Right lobe of liver (tissue), 6 donors: ENCODE data around the gene SLC25A13. TPM values are rescaled to one million over a fixed set of nuclear protein-coding genes. Genes with fewer than 3 reads are reported as not detected.
A peak's percentile ranks its signal among the peaks of the same experiment; 100 is the strongest.

Experiments used
- ATAC-seq, 4 donors: fragments of 200-7000 bp; cut with Tn5 transposase; one replicate each; pipeline ENCODE4 v1.9.1; 2020; ENCODE audit warnings: mild to moderate bottlenecking in 4 of 4, moderate library complexity in 4 of 4
- DNase-seq, 3 donors: peaks; one replicate each; pipeline ENCODE4 v3.0.0-alpha.2; 2020
- H3K27ac ChIP-seq, 3 donors: fragments of 200-600 bp; one replicate each; pipeline ENCODE4 v1.8.0; 2022
- H3K27me3 ChIP-seq, 2 donors: fragments of 200-600 bp; one replicate each; pipeline ENCODE4 v1.8.0; 2022
- H3K36me3 ChIP-seq, 4 donors: fragments of 200-600 bp; sonication (generic) in 1 of 4; one replicate each; pipeline versions ENCODE4 v1.5.1 to v1.8.0; 2017 to 2022; ENCODE audit warnings: control low read depth in 1 of 4
- H3K4me1 ChIP-seq, 4 donors: fragments of 200-600 bp; sonication (generic) in 1 of 4; one replicate each; pipeline versions ENCODE4 v1.5.1 to v1.8.0; 2017 to 2022; ENCODE audit warnings: control low read depth in 1 of 4
- H3K4me3 ChIP-seq, 3 donors: fragments of 200-600 bp; one replicate each; pipeline ENCODE4 v1.8.0; 2022
- H3K9me3 ChIP-seq, 4 donors: fragments of 200-600 bp; sonication (generic) in 1 of 4; one replicate each; pipeline versions ENCODE4 v1.5.1 to v1.8.0; 2017 to 2022; ENCODE audit warnings: control low read depth in 1 of 4
- POLR2A ChIP-seq: fragments of 450-650 bp; IDR thresholded peaks from one replicate; pipeline ENCODE4 v1.6.1; 2017; ENCODE audit warnings: antibody characterized with exemption, mild to moderate bottlenecking
- WGBS: methylation state at CpG from one replicate; pipeline ENCODE4 v1.1.6; 2018; ENCODE audit warnings: low coverage, low lambda C conversion rate; ENCODE audit not compliant: insufficient coverage; ENCODE audit errors: missing lambda C conversion rate; 5-methylcytosine and 5-hydroxymethylcytosine counted together
- intact Hi-C, 2 donors: fragments of 100-400 bp; cut with DNase I; formaldehyde crosslinking; loops; one replicate each; pipeline versions ENCODE4 v1.11.2 to v1.14.1; 2022
- total RNA-seq, 6 experiments: library from RNA; depleted of rRNA in 2 of 6; stranded (reverse); fragments of >200 nt in 2 of 6; fragmentation: NEBNext Ultra II Directional in 3 of 6; extraction: Animal tissue kit (Norgen Biotek cat#: 25700) in 3 of 6; gene quantifications; one replicate each; pipeline versions ENCODE4 v1.1.0 to v1.2.4, GENCODE V29; 2016 to 2023
- TF ChIP-seq, protein P1 (sequence below), 4 donors: fragments of 200-600 bp in 3 of 4; fragments of 450-650 bp in 1 of 4; IDR thresholded peaks; one replicate each; pipeline versions ENCODE4 v1.5.1 to v1.8.0; 2016 to 2022; ENCODE audit warnings: antibody characterized with exemption in 4 of 4, mild to moderate bottlenecking in 2 of 4
- donor health status: DM: no; HTN: yes; CAD: no.
- donor health status: DM: no; HTN: no; CAD: no.
- donor health status: DM: no; HTN: no; CAD: no.
- donor health status: DM: no; HTN: yes; CAD: no.
- donor health status: DM: no; HTN: yes; CAD: no.

SLC25A13 gene
- total RNA-seq, 6 experiments from 2014 or later = 54.5 to 110 (median 83.0) TPM

DNA sequence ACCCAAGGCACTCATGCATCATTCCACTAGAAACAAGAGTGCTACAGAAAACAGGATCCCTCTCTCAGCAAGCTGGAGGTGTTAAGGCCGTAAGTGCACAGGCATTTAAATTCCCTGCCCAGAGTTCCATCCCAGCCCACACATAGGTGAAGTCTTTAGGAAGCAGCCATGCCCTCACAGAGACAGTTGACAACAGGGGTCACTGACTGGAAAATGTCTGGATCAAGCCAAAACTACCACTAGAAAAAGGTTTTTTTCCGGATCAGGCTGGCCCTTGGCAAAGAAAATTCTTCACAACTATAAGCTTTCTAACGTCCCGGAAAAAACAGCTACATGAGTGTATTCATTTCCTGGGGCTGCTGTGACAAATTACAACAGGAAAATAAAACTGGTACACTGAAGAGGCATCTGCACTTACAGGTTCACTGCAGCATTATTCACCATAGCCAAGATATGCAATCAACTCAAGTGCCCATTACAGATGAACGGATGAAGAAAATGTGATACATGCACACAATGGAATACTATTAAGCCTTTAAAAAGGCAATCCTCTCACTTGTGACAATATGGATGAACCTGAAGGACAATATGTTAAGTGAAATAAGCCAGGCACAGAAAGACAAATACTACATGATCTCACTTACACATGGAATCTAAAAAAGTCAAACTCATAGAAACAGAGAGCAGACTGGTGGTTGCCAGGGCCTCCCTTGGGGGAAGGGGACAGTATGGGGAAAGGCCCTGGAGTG lies 52.5 kb downstream of the SLC25A13 start:
- peaks cover 0 to 39% (median 9%) of the 10 kb centered on the region in 4 donors for H3K4me1 ChIP-seq
- no peaks in the 10 kb centered on the region for H3K27me3 ChIP-seq
- H3K36me3 ChIP-seq = peaks cover 0 to 9% (median 0%) of the 10 kb centered on the region in 4 donors
- no peaks in the 10 kb centered on the region for H3K9me3 ChIP-seq
- H3K27ac ChIP-seq = no peak overlapping the region
- H3K4me3 ChIP-seq = no peak overlapping the region
- TF ChIP-seq, protein P1, sequence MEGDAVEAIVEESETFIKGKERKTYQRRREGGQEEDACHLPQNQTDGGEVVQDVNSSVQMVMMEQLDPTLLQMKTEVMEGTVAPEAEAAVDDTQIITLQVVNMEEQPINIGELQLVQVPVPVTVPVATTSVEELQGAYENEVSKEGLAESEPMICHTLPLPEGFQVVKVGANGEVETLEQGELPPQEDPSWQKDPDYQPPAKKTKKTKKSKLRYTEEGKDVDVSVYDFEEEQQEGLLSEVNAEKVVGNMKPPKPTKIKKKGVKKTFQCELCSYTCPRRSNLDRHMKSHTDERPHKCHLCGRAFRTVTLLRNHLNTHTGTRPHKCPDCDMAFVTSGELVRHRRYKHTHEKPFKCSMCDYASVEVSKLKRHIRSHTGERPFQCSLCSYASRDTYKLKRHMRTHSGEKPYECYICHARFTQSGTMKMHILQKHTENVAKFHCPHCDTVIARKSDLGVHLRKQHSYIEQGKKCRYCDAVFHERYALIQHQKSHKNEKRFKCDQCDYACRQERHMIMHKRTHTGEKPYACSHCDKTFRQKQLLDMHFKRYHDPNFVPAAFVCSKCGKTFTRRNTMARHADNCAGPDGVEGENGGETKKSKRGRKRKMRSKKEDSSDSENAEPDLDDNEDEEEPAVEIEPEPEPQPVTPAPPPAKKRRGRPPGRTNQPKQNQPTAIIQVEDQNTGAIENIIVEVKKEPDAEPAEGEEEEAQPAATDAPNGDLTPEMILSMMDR (IDR thresholded peaks at IDR 0.05) = no peak
- no peak for TF ChIP-seq POLR2A
- intact Hi-C loops = no loop called here
- WGBS = 82% methylated on average over 4 of the region's 5 CpGs
- ATAC-seq (no peak), DNase-seq (no peak)

DNA sequence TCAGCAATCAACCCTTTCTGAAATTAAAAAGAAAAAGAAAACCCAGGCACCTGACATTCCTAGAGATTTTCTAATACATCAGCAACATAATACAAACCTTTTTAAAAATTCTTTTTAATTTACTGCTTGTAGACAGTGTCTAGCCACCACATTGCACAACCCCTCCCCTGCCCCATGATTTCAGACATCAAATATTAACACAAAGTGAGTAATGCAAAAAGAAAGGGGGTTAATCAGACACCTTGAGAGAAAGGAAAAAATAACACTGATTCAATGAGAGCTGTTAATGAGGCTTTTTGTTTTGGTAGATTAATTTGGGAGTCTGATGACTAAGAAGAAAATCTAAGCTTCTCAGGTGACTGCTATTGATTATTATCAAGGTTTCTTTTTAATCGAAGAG lies 55.3 kb downstream of the SLC25A13 start:
- DNase-seq (no peak), ATAC-seq (peak in 3 of 4 donors; percentile 7 to 73 (median 23))
- Histone ChIP-seq H3K4me3 (no peak overlapping the region), H3K9me3 (no peaks in the 10 kb centered on the region), H3K27ac (peak overlapping the region in 1 of 3 donors; percentile 42), H3K27me3 (no peaks in the 10 kb centered on the region), H3K4me1 (peaks cover 0 to 42% (median 9%) of the 10 kb centered on the region in 4 donors), H3K36me3 (peaks cover 0 to 9% (median 0%) of the 10 kb centered on the region in 4 donors)
- 91% methylated on average over 1 of the region's 1 CpG for WGBS
- intact Hi-C loops = no loop called here
- TF ChIP-seq, protein P1 (IDR thresholded peaks at IDR 0.05) = no peak
- TF ChIP-seq POLR2A = no peak

DNA sequence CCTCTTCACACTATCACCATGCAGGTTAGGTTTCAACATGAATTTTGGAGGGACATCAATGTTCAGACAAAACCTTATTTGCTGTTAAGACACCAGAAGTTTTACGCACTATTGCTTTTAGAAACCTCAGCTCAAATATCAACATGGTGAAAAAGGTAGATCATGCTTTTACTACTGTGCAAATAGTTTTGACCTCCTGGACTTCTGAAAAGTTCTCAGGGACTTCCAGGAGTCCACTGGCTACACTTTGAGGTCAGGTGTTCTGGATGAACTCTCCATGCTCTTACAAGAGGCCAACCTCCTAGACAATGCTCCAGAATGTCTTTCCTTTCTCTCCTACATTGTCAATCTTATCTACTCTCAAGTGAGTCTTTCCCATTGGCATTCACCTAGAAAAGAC lies 55.9 kb downstream of the SLC25A13 start:
- peaks cover 0 to 42% (median 9%) of the 10 kb centered on the region in 4 donors for H3K4me1 ChIP-seq
- ATAC-seq (peak; percentile 84 to 91 (median 88)), DNase-seq (peak in 1 of 3 donors; percentile 51)
- no peak overlapping the region for H3K4me3 ChIP-seq
- H3K27ac ChIP-seq = peak overlapping the region in 1 of 3 donors; percentile 42
- H3K9me3 ChIP-seq = no peaks in the 10 kb centered on the region
- H3K27me3 ChIP-seq = no peaks in the 10 kb centered on the region
- 32% methylated on average over 1 of the region's 1 CpG for WGBS
- no peak for TF ChIP-seq POLR2A
- TF ChIP-seq, protein P1 (IDR thresholded peaks at IDR 0.05) = no peak
- intact Hi-C loops = no loop called here
- H3K36me3 ChIP-seq = peaks cover 0 to 9% (median 0%) of the 10 kb centered on the region in 4 donors

DNA sequence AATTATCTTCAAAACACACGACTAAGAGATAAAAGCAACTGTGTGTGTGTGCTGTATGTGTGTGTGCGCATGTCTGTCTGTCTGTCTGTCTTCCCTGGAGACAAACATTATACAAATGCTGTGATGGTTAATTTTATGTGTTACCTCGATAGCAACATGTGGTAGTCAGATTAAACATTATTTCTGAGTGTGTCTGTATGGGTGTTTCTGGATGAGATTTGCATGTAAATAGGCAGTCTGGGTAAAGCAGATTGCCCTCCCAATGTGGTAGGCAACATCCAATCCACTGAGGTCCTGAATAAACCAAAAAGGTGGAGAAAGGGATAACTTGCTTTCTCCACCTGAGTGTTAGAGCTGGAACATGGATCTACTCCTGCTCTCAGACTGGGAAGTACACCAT lies 67.9 kb downstream of the SLC25A13 start:
- DNase-seq = no peak
- ATAC-seq = no peak
- WGBS = 86% methylated on average over 3 of the region's 3 CpGs
- H3K27ac ChIP-seq = no peak overlapping the region
- intact Hi-C loops = no loop called here
- H3K9me3 ChIP-seq = no peaks in the 10 kb centered on the region
- no peak overlapping the region for H3K4me3 ChIP-seq
- no peak for TF ChIP-seq POLR2A
- TF ChIP-seq, protein P1 (IDR thresholded peaks at IDR 0.05) = no peak
- H3K27me3 ChIP-seq = no peaks in the 10 kb centered on the region
- H3K36me3 ChIP-seq = no peaks in the 10 kb centered on the region
- peaks cover 0 to 12% (median 0%) of the 10 kb centered on the region in 4 donors for H3K4me1 ChIP-seq
